ENCODE data around the gene SLC47A2. TPM values are rescaled to one million over a fixed set of nuclear protein-coding genes. Genes with fewer than 3 reads are reported as not detected.

SLC47A2 gene
- total RNA-seq, 2 donors from 2014 or later, result not detected

DNA sequence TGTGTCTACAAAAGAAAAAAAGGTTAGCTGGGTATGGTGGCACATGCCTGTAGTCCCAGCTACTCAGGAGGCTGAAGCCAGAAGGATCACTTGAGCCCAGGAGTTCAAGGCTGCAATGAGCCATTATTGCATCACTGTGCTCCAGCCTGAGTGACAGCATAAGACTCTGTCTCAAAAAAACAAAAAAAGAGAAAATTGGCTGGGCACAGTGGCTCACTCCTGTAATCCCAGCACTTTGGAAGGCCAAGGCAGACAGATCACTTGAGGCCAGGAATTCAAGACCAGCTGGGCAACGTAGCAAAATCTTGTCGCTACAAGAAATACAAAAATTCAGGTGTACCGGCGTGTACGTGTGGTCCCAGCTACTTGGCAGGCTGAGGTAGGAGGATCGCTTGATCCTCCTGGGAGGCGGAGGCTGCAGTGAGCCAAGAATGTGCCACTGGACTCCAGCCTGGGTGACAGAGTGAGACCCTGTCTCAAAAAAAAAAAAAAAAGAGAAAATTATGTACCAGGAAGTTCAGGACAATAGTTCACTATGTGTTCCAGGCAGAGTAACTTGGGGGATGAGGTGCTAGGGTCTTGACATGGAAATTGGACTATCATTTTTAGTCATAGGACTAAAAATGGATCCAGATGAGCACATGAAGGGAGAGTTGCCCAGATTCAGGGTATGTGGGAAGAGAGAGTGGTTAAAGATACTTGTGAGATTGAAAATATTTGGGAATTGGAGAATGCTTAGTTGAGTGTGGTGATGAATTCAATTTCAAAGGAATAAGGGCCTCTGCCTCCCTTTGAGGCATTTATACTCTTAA is 56.8 kb downstream of the SLC47A2 start:
- TF ChIP-seq, protein P1, sequence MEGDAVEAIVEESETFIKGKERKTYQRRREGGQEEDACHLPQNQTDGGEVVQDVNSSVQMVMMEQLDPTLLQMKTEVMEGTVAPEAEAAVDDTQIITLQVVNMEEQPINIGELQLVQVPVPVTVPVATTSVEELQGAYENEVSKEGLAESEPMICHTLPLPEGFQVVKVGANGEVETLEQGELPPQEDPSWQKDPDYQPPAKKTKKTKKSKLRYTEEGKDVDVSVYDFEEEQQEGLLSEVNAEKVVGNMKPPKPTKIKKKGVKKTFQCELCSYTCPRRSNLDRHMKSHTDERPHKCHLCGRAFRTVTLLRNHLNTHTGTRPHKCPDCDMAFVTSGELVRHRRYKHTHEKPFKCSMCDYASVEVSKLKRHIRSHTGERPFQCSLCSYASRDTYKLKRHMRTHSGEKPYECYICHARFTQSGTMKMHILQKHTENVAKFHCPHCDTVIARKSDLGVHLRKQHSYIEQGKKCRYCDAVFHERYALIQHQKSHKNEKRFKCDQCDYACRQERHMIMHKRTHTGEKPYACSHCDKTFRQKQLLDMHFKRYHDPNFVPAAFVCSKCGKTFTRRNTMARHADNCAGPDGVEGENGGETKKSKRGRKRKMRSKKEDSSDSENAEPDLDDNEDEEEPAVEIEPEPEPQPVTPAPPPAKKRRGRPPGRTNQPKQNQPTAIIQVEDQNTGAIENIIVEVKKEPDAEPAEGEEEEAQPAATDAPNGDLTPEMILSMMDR (IDR thresholded peaks at IDR 0.05), result no peak
- peaks cover 50% of the 10 kb centered on the region for H3K36me3 ChIP-seq

DNA sequence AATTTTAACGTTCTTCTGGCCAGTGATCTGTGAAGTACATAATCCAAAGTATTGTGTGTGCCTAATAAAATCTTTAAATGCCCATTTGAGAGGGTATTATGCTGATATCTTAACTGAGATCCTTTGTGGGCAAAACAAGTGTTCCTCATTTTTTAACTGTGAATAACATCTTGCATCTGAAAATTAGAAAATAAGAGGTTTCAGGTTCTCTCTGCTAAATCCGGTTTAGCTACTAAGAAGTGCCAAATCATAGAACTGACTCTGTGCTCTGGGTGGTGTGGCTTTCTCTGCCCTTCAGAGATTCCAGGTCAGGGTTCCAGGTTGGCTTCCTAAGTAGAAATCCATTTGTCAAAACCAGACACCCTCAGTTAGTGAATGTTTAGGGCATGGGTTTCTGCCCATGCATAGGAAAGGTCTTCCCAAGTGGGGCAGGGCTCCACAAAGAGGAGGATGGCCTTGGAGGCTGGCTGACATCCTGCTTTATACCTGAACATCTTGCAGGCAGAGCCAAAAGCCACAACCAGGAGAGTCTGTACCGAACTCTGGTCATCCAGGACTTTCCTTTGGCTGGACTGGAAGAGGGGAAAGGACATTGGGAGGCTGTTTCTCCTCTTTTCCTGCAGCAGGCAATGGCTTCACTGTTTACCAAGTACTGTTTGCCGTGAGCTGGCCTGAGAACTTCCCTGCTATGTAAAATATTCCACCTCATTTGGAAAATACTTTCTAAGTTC is 59.4 kb downstream of the SLC47A2 start:
- no peak overlapping the region for H3K27ac ChIP-seq
- H3K36me3 ChIP-seq, result peaks cover 55% of the 10 kb centered on the region
- no peaks in the 10 kb centered on the region for H3K9me3 ChIP-seq
- TF ChIP-seq, protein P1 (IDR thresholded peaks at IDR 0.05), result no peak
- no peak overlapping the region for H3K4me3 ChIP-seq
- DNase-seq (ENCODE audit: low spot score), result no peak
- H3K4me1 ChIP-seq, result peaks cover 0 to 12% of the 10 kb centered on the region in 2 donors
- H3K27me3 ChIP-seq, result no peaks in the 10 kb centered on the region

More for the DNA sequence above, 56.8 kb downstream of the SLC47A2 start:
- DNase-seq (ENCODE audit: low spot score), result no peak
- H3K27ac ChIP-seq, result no peak overlapping the region
- no peaks in the 10 kb centered on the region for H3K27me3 ChIP-seq
- peaks cover 0 to 10% of the 10 kb centered on the region in 2 donors for H3K4me1 ChIP-seq
- H3K4me3 ChIP-seq, result no peak overlapping the region
- no peaks in the 10 kb centered on the region for H3K9me3 ChIP-seq

DNA sequence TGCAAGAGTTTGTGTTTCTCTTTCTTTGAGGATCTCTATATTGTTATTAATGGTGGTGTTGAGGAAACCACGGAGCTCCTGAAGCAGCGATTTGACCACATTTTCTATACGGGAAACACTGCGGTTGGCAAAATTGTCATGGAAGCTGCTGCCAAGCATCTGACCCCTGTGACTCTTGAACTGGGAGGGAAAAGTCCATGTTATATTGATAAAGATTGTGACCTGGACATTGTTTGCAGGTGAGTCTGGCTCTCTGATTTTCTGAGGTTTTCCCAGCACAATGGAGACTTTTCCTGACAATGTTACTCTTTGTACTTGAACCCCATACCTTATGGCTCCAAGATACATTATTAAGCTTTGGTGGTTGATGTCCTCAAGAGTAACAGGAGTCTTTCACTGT is 60.0 kb downstream of the SLC47A2 start:
- DNase-seq (ENCODE audit: low spot score), result no peak
- TF ChIP-seq, protein P1 (IDR thresholded peaks at IDR 0.05), result no peak
- Histone ChIP-seq H3K27me3 (no peaks in the 10 kb centered on the region), H3K36me3 (peaks cover 49% of the 10 kb centered on the region), H3K27ac (no peak overlapping the region), H3K4me1 (peaks cover 0 to 18% of the 10 kb centered on the region in 2 donors), H3K4me3 (no peak overlapping the region), H3K9me3 (no peaks in the 10 kb centered on the region)

DNA sequence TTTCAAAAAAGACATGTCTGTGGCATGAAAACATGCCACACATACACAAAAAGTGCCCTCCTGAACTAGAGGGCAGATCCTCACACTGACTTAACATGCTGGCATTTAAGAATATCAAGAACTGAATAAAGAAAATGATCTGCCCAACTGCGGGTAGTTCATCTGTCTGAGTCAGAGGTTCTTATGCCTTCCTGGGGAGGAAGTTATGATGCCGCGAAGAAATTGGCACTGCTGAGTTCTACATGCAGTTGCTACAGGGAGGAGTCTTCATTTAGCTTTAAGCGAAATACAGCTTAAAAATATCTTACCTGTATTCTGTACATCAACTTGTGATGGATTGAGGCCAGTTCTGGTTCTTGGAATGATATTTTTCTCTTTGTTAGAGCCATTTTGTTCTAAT is 61.5 kb downstream of the SLC47A2 start:
- Histone ChIP-seq H3K27me3 (no peaks in the 10 kb centered on the region), H3K4me3 (no peak overlapping the region), H3K36me3 (peaks cover 38% of the 10 kb centered on the region), H3K9me3 (no peaks in the 10 kb centered on the region), H3K4me1 (peaks cover 0 to 32% of the 10 kb centered on the region in 2 donors), H3K27ac (no peak overlapping the region)
- DNase-seq (ENCODE audit: low spot score), result no peak
- TF ChIP-seq, protein P1 (IDR thresholded peaks at IDR 0.05), result no peak

DNA sequence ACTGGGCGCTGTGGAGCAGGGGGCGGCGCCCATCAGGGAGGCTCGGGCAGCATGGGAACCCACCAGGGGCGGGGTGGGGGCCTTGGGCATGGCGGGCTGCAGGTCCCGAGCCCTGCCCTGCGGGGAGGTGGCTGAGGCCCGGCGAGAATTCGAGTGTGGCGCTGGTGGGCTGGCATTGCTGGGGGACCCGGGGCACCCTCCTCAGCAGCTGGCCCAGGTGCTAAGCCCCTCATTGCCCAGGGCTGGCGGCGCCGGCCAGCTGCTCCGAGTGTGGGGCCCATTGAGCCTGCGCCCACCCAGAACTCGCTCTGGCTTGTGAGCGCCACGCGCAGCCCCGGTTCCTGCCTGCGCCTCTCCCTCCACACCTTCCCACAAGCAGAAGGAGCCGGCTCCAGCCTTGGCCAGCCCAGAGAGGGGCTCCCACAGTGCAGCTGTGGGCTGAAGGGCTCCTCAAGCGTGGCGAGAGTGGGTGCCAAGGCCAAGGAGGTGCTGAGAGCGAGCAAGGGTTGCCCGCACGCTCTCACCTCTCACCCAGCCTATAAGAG is 62.0 kb downstream of the SLC47A2 start:
- Histone ChIP-seq H3K27me3 (no peaks in the 10 kb centered on the region), H3K4me1 (peaks cover 0 to 36% of the 10 kb centered on the region in 2 donors), H3K36me3 (peaks cover 38% of the 10 kb centered on the region), H3K9me3 (no peaks in the 10 kb centered on the region), H3K27ac (no peak overlapping the region), H3K4me3 (no peak overlapping the region)
- DNase-seq (ENCODE audit: low spot score), result no peak
- TF ChIP-seq, protein P1 (IDR thresholded peaks at IDR 0.05), result no peak

All from right atrium auricular region (tissue), 2 donors.